ENCODE measurements around the gene PTPRR. TPM values are rescaled to one million over a fixed set of nuclear protein-coding genes. Genes with fewer than 3 reads are reported as not detected.

The PTPRR gene
- total and polyA plus RNA-seq, 2 donors (not counting 1 experiment from before 2014, with no cell fraction given), result 0.44 to 0.50 TPM

- H3K9ac ChIP-seq (ENCODE audit: insufficient read depth, low read length), result no peak overlapping the region
- H3K4me2 ChIP-seq (ENCODE audit: extremely low read depth, insufficient read depth, low read length), result no peak overlapping the region
- no peaks in the 10 kb centered on the region for H3K79me2 ChIP-seq (ENCODE audit: control insufficient read depth, insufficient read depth, low read length)
- no peaks in the 10 kb centered on the region for H4K20me1 ChIP-seq (ENCODE audit: control insufficient read depth, extremely low read depth, insufficient read depth, low read length)
- H3K4me3 ChIP-seq (replicated peaks in 1 of 4; ENCODE audit: control extremely low read depth in 1 of 4, insufficient read depth in 1 of 4, low read depth in 3 of 4, low read length in 4 of 4), result no peak overlapping the region
- H3K27ac ChIP-seq (ENCODE audit: insufficient read depth, low read length), result no peak overlapping the region
- no peak for TF ChIP-seq CTCF (conservative IDR thresholded peaks at IDR 0.05 in 1 of 2, IDR thresholded peaks at IDR 0.05 in 1 of 2; ENCODE audit: low read depth in 1 of 2, low read length in 2 of 2)
- TF ChIP-seq EZH2 (IDR thresholded peaks at IDR 0.05; ENCODE audit: low read length, missing control alignments), result no peak
- no peaks in the 10 kb centered on the region for H3K9me3 ChIP-seq (ENCODE audit: control insufficient read depth, insufficient read depth, low read depth, low read length)
- no peaks in the 10 kb centered on the region for H3K4me1 ChIP-seq (ENCODE audit: control insufficient read depth, extremely low read depth, insufficient read depth, low read length)
- DNase-seq (ENCODE audit: low read depth in 2 of 2), result no peak
- H2AFZ ChIP-seq (ENCODE audit: low read length), result no peak overlapping the region
- no peaks in the 10 kb centered on the region for H3K36me3 ChIP-seq (ENCODE audit: control insufficient read depth, insufficient read depth, low read length)
- no peaks in the 10 kb centered on the region for H3K27me3 ChIP-seq (ENCODE audit: control insufficient read depth, insufficient read depth, low read length)
Observed at GRCh38 chr12:70883855-70884254, 36.7 kb downstream of the PTPRR start.

- DNase-seq (ENCODE audit: low read depth in 2 of 2), result no peak
- no peak overlapping the region for H3K9ac ChIP-seq (ENCODE audit: insufficient read depth, low read length)
Observed at GRCh38 chr12:70880744-70881143, 39.8 kb downstream of the PTPRR start.

GRCh38 chr12:70876952-70877351, 43.6 kb downstream of the PTPRR start:
- no peaks in the 10 kb centered on the region for H3K27me3 ChIP-seq (ENCODE audit: control insufficient read depth, insufficient read depth, low read length)
- no peak for TF ChIP-seq EZH2 (IDR thresholded peaks at IDR 0.05; ENCODE audit: low read length, missing control alignments)
- no peak for TF ChIP-seq CTCF (conservative IDR thresholded peaks at IDR 0.05 in 1 of 2, IDR thresholded peaks at IDR 0.05 in 1 of 2; ENCODE audit: low read depth in 1 of 2, low read length in 2 of 2)
- no peak overlapping the region for H2AFZ ChIP-seq (ENCODE audit: low read length)
- H3K9me3 ChIP-seq (ENCODE audit: control insufficient read depth, insufficient read depth, low read depth, low read length), result no peaks in the 10 kb centered on the region
- no peaks in the 10 kb centered on the region for H3K36me3 ChIP-seq (ENCODE audit: control insufficient read depth, insufficient read depth, low read length)
- H4K20me1 ChIP-seq (ENCODE audit: control insufficient read depth, extremely low read depth, insufficient read depth, low read length), result no peaks in the 10 kb centered on the region
- no peak overlapping the region for H3K4me3 ChIP-seq (replicated peaks in 1 of 4; ENCODE audit: control extremely low read depth in 1 of 4, insufficient read depth in 1 of 4, low read depth in 3 of 4, low read length in 4 of 4)
- H3K4me1 ChIP-seq (ENCODE audit: control insufficient read depth, extremely low read depth, insufficient read depth, low read length), result no peaks in the 10 kb centered on the region
- H3K4me2 ChIP-seq (ENCODE audit: extremely low read depth, insufficient read depth, low read length), result no peak overlapping the region
- H3K9ac ChIP-seq (ENCODE audit: insufficient read depth, low read length), result no peak overlapping the region
- no peaks in the 10 kb centered on the region for H3K79me2 ChIP-seq (ENCODE audit: control insufficient read depth, insufficient read depth, low read length)
- peak; percentile 38 to 54 for DNase-seq (ENCODE audit: low read depth in 2 of 2)
- H3K27ac ChIP-seq (ENCODE audit: insufficient read depth, low read length), result no peak overlapping the region

More at GRCh38 chr12:70880744-70881143, 39.8 kb downstream of the PTPRR start:
- no peak for TF ChIP-seq EZH2 (IDR thresholded peaks at IDR 0.05; ENCODE audit: low read length, missing control alignments)
- no peak for TF ChIP-seq CTCF (conservative IDR thresholded peaks at IDR 0.05 in 1 of 2, IDR thresholded peaks at IDR 0.05 in 1 of 2; ENCODE audit: low read depth in 1 of 2, low read length in 2 of 2)
- no peaks in the 10 kb centered on the region for H4K20me1 ChIP-seq (ENCODE audit: control insufficient read depth, extremely low read depth, insufficient read depth, low read length)
- no peak overlapping the region for H3K27ac ChIP-seq (ENCODE audit: insufficient read depth, low read length)
- no peaks in the 10 kb centered on the region for H3K79me2 ChIP-seq (ENCODE audit: control insufficient read depth, insufficient read depth, low read length)
- no peak overlapping the region for H3K4me2 ChIP-seq (ENCODE audit: extremely low read depth, insufficient read depth, low read length)
- H3K4me1 ChIP-seq (ENCODE audit: control insufficient read depth, extremely low read depth, insufficient read depth, low read length), result no peaks in the 10 kb centered on the region
- H3K27me3 ChIP-seq (ENCODE audit: control insufficient read depth, insufficient read depth, low read length), result no peaks in the 10 kb centered on the region
- no peak overlapping the region for H2AFZ ChIP-seq (ENCODE audit: low read length)
- H3K4me3 ChIP-seq (replicated peaks in 1 of 4; ENCODE audit: control extremely low read depth in 1 of 4, insufficient read depth in 1 of 4, low read depth in 3 of 4, low read length in 4 of 4), result no peak overlapping the region
- no peaks in the 10 kb centered on the region for H3K36me3 ChIP-seq (ENCODE audit: control insufficient read depth, insufficient read depth, low read length)
- H3K9me3 ChIP-seq (ENCODE audit: control insufficient read depth, insufficient read depth, low read depth, low read length), result no peaks in the 10 kb centered on the region

Data from fibroblast of lung (primary cell).